Type B pancreatic cell (in vitro differentiated cells): ENCODE measurements around the gene PALM. TPM values are rescaled to one million over a fixed set of nuclear protein-coding genes. Genes with fewer than 3 reads are reported as not detected.
"Not testable (repeated sequence)": the region's sequence is repeated elsewhere in the genome, so short reads cannot be mapped to it uniquely, and the experiment has no call there.

Source experiments
- DNase-seq: peaks from one replicate; pipeline ENCODE4 v3.0.0; 2021; ENCODE audit warnings: mixed read lengths; ENCODE audit not compliant: unreplicated experiment; ENCODE audit errors: extremely low spot score
- H3K27ac Mint-ChIP-seq: 2 replicates; pipeline ENCODE4 v1.8.0; 2021; ENCODE audit warnings: mild to moderate bottlenecking, mixed read lengths
- H3K27me3 Mint-ChIP-seq: 2 replicates; pipeline ENCODE4 v1.8.0; 2021; ENCODE audit warnings: mixed read lengths
- H3K36me3 Mint-ChIP-seq: 2 replicates; pipeline ENCODE4 v1.8.0; 2021; ENCODE audit warnings: mixed read lengths
- H3K4me1 Mint-ChIP-seq: one replicate; pipeline ENCODE4 v1.8.0; 2021; ENCODE audit warnings: mixed read lengths; ENCODE audit not compliant: unreplicated experiment
- H3K4me3 Mint-ChIP-seq: 2 replicates; pipeline ENCODE4 v1.8.0; 2021; ENCODE audit warnings: mild to moderate bottlenecking, mixed read lengths
- H3K9me3 Mint-ChIP-seq: 2 replicates; pipeline ENCODE4 v1.8.0; 2021; ENCODE audit warnings: mixed read lengths
- CTCF ChIP-seq: fragments of 200-600 bp; sonication (generic); conservative IDR thresholded peaks from 2 replicates; pipeline ENCODE4 v1.5.0; 2021; ENCODE audit warnings: antibody characterized with exemption, mild to moderate bottlenecking
- total RNA-seq: library from RNA; stranded (reverse); gene quantifications from 2 replicates; pipeline ENCODE4 v1.2.1, GENCODE V29; 2021; ENCODE audit warnings: low replicate concordance

The PALM gene
- total RNA-seq, 1 donor from 2014 or later = 64.1 TPM

DNA sequence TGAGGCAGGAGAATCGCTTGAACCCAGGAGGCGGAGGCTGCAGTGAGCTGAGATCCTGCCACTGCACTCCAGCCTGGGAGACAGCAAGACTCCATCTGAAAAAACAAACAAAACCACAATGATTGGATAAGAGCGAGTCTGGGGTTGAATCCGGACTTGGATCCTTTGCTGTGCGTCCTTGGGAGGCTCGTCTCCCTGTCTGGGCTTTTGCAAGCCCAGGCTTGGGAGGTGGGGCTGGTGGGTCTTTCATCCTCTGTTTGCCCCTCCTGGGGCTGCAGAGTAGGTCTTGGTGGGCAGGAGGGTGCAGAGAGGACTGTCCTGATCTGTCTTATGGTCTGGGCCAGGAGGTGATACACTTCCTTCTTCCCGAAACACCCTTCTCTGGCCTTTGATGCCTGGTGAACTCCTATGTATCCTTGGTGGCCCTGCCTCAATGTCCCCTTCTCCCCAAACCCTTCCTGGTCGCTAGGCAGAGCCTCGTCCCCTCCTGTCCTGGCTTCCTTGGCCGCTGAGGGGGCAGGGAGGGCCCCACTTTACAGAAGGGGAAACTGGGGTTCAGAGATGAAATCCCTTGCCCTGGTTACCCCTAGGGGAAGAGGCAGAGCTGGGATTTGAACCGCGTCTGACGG lies 16.8 kb downstream of the PALM start:
- no peak for TF ChIP-seq CTCF
- no peak for DNase-seq
- Mint-ChIP-seq H3K27me3 (no peaks in the 10 kb centered on the region), H3K4me1 (no peaks in the 10 kb centered on the region), H3K9me3 (no peaks in the 10 kb centered on the region), H3K27ac (no peak overlapping the region), H3K4me3 (no peak overlapping the region), H3K36me3 (no peaks in the 10 kb centered on the region)

DNA sequence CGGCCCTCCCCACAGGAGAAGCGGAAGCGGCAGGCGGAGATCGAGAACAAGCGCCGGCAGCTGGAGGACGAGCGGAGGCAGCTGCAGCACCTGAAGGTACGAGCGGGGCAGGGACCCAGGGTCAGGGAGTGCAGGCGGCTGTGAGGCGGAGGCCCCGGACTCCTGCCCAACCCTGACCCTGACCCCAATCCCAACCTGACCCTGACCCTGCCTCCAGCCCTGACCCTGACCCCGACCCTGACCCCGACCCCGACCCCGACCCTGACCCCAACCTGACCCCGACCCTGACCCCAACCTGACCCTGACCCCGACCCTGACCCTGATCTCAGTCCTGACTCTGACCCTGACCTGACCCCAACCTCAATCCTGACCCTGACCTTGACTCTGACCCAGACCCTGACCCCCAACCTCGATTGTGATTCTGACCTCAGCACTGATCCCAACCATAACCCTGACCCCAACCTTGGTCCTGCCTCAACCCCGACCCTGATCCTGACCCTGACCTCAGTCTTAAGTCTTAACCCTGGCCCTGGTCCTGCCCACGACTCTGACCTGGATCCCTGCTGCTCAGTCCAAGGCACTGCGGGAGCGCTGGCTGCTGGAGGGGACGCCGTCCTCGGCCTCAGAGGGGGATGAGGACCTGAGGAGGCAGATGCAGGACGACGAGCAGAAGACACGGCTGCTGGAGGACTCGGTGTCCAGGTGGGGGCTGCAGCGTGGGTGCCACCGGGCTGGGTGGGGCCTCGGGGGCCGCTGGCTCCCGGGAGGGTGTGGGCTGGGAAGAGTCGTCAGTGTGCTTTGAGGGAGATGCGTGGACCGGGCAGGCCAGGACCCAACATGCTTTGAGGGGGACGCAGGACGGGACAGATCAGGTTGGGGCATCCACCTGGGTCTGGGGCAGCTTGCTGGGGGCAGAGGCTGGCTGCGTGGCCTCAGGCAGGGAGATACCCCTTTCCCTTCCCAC lies 18.5 kb downstream of the PALM start:
- Mint-ChIP-seq H3K27me3 (no peaks in the 10 kb centered on the region), H3K4me3 (no peak overlapping the region), H3K36me3 (no peaks in the 10 kb centered on the region), H3K4me1 (no peaks in the 10 kb centered on the region), H3K9me3 (no peaks in the 10 kb centered on the region), H3K27ac (no peak overlapping the region)
- no peak for DNase-seq
- TF ChIP-seq CTCF = no peak

GRCh38 chr19:728011-728410 lies 19.3 kb downstream of the PALM start:
- Mint-ChIP-seq H3K9me3 (no peaks in the 10 kb centered on the region), H3K36me3 (no peaks in the 10 kb centered on the region), H3K27ac (no peak overlapping the region), H3K4me3 (no peak overlapping the region), H3K27me3 (no peaks in the 10 kb centered on the region), H3K4me1 (no peaks in the 10 kb centered on the region)
- no peak for TF ChIP-seq CTCF
- DNase-seq = no peak

GRCh38 chr19:729564-729963 lies 20.8 kb downstream of the PALM start:
- not testable (repeated sequence) for DNase-seq, H3K27ac Mint-ChIP-seq, H3K4me3 Mint-ChIP-seq, H3K9me3 Mint-ChIP-seq, H3K36me3 Mint-ChIP-seq, H3K27me3 Mint-ChIP-seq, H3K4me1 Mint-ChIP-seq

DNA sequence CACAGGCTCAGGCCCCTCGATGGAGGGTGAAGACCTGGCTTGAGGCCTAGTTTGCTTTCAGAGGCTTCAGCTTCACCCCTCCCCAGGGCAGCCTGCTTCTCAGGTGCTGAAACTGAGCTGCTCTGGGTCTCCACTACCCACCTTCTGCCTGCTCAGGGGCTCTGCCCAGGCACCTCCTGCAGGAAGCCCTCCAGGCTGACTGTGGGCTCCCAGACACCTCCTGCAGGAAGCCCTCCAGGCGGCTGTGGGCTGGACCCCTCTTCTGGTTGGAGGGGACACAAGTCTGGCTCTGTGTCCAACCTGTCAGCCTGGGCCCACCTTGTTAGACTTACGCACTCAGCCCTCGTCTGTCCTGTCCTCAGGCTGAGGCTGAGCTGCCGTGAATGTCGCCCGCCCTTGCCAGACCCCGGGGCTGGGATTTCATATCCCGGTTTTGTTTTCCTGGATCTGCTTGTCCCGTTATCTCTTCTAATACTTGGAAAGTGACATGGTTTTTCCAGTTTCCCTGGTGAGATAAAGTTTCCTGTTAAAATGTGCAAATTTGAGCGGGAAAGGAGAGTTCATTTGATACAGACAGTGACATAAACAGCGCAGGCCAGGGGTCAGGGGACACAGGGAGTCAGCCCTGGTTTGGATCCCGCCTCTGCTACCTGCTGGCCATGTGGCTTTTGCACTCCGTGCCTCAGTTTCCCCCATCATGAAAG lies 21.4 kb downstream of the PALM start:
- Mint-ChIP-seq H3K27me3 (no peaks in the 10 kb centered on the region), H3K36me3 (no peaks in the 10 kb centered on the region), H3K4me3 (no peak overlapping the region), H3K9me3 (no peaks in the 10 kb centered on the region), H3K27ac (no peak overlapping the region), H3K4me1 (peaks cover 4% of the 10 kb centered on the region)
- DNase-seq = no peak
- no peak for TF ChIP-seq CTCF
